Transverse colon (tissue), 4 donors: ENCODE data around the gene PIM2. TPM values are rescaled to one million over a fixed set of nuclear protein-coding genes. Genes with fewer than 3 reads are reported as not detected.

Experiments used
- DNase-seq: peaks from one replicate; pipeline ENCODE4 v3.0.0-alpha.2; 2019
- H3K27ac ChIP-seq, 4 donors: fragments of 200-600 bp; sonication (generic); 2 replicates each; pipeline ENCODE4 v1.5.1; 2016 to 2018; ENCODE audit warnings: inconsistent platforms in 4 of 4
- H3K27me3 ChIP-seq: fragments of 200-600 bp; sonication (generic); 2 replicates; pipeline ENCODE4 v1.5.1; 2017; ENCODE audit warnings: inconsistent platforms
- H3K36me3 ChIP-seq, 4 donors: fragments of 200-600 bp; sonication (generic); 2 replicates each; pipeline ENCODE4 v1.5.1; 2017 to 2019; ENCODE audit warnings: inconsistent platforms in 4 of 4
- H3K4me1 ChIP-seq, 4 donors: fragments of 200-600 bp; sonication (generic); 2 replicates each; pipeline ENCODE4 v1.5.1; 2017 to 2020; ENCODE audit warnings: inconsistent platforms in 4 of 4
- H3K4me3 ChIP-seq, 4 donors: fragments of 200-600 bp; sonication (generic); 1 replicate in 1 of 4; 2 replicates in 3 of 4; pipeline versions ENCODE4 v1.5.1 to v1.6.1; 2017 to 2019; ENCODE audit warnings: inconsistent platforms in 4 of 4
- H3K9me3 ChIP-seq, 2 donors: fragments of 200-600 bp; sonication (generic); 2 replicates each; pipeline ENCODE4 v1.5.1; 2017 to 2019; ENCODE audit warnings: inconsistent platforms in 2 of 2
- EP300 ChIP-seq: sonication (generic); formaldehyde crosslinking; IDR thresholded peaks from one replicate; pipeline ENCODE4 v1.6.1; 2017; ENCODE audit warnings: antibody characterized with exemption, low read depth
- POLR2A ChIP-seq: fragments of 450-650 bp; IDR thresholded peaks from one replicate; pipeline ENCODE4 v1.6.1; 2016; ENCODE audit warnings: antibody characterized with exemption, mild to moderate bottlenecking, moderate library complexity
- POLR2AphosphoS5 ChIP-seq, 3 donors: sonication (generic); formaldehyde crosslinking; IDR thresholded peaks; one replicate each; pipeline ENCODE4 v1.6.1; 2016; ENCODE audit warnings: antibody characterized with exemption in 3 of 3
- WGBS, 2 donors: methylation state at CpG; one replicate each; pipeline ENCODE4 v1.1.5; 2018; ENCODE audit warnings: low coverage in 1 of 2; 5-methylcytosine and 5-hydroxymethylcytosine counted together
- in situ Hi-C, 4 donors: fragments of 200-750 bp; cut with MboI; loops; one replicate each; pipeline versions ENCODE4 v1.15.0 to v1.15.1; 2017; ENCODE audit warnings: low sequenced_read_pairs in 3 of 4, low pct_ligation_motif_present in 1 of 4, low pct_unique_long_range_greater_than_20kb in 1 of 4
- intact Hi-C: fragments of 100-400 bp; cut with DNase I; formaldehyde crosslinking; loops from one replicate; pipeline ENCODE4 v1.15.1; 2023; ENCODE audit warnings: low total_unique reads
- total RNA-seq, 4 donors: library from RNA; depleted of rRNA; stranded (reverse); fragments of >200 nt; gene quantifications; one replicate each; pipeline ENCODE4 v1.1.0, GENCODE V29; 2016
- TF ChIP-seq, protein P1 (sequence below), 5 experiments: fragments of 200-600 bp in 3 of 5; fragments of 450-650 bp in 2 of 5; sonication (generic) in 3 of 5; IDR thresholded peaks; 1 replicate in 2 of 5; 2 replicates in 3 of 5; pipeline ENCODE4 v1.5.1; 2016 to 2017; ENCODE audit warnings: antibody characterized with exemption in 5 of 5, inconsistent platforms in 3 of 5, mild to moderate bottlenecking in 2 of 5, moderate library complexity in 1 of 5

PIM2 gene
- total RNA-seq, 4 donors from 2014 or later: 11.2 to 50.7 (median 20.6) TPM; not detected in 1

DNA sequence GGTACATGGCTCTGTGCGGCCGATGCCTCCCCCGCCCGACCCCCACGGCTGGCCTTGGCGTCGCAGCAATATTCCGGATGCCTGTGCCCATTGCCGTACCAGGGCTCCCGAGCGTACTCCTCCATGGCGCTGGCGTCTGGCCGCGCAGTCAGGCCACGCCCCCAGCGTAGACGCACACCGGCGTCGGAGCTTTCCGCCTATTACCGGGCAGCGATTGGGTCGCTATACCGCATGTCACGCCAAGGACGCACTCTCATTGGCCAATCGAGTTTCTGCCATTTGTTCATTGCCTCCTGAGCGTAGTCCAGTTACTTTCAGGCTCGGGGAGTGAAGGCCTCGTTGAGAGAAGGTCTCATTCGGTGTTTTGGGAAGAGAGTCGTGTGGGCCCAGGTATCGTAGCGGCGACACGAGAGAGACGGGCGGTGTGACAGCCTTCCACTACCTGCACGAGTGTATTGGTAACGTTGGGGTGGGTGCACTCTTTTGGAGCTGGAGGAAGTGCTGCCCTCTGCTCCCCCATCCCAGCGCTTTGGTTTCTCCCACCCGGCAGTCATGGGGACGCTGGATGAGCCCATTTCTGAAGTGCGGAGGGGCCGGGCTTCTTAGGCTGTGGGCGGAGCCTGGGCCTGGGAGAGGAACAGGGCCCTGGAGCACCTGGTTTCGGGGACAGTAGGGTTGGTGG, 21.1 kb downstream of the PIM2 start, which contains the start of the genes PQBP1 and TIMM17B:
PQBP1 (plus strand) TSS at position 306 of the 682 bp plus-strand sequence. CDS start 580 bp downstream, outside the sequence.
TIMM17B (minus strand) TSS at position 144 of the 682 bp plus-strand sequence; CDS start at position 125, 19 bp downstream.
- TF ChIP-seq POLR2A (peak; percentile 80), EP300 (no peak), POLR2AphosphoS5 (IDR thresholded peaks at IDR 0.05) (peak; percentile 84 to 89 (median 89))
- TF ChIP-seq, protein P1, sequence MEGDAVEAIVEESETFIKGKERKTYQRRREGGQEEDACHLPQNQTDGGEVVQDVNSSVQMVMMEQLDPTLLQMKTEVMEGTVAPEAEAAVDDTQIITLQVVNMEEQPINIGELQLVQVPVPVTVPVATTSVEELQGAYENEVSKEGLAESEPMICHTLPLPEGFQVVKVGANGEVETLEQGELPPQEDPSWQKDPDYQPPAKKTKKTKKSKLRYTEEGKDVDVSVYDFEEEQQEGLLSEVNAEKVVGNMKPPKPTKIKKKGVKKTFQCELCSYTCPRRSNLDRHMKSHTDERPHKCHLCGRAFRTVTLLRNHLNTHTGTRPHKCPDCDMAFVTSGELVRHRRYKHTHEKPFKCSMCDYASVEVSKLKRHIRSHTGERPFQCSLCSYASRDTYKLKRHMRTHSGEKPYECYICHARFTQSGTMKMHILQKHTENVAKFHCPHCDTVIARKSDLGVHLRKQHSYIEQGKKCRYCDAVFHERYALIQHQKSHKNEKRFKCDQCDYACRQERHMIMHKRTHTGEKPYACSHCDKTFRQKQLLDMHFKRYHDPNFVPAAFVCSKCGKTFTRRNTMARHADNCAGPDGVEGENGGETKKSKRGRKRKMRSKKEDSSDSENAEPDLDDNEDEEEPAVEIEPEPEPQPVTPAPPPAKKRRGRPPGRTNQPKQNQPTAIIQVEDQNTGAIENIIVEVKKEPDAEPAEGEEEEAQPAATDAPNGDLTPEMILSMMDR (IDR thresholded peaks at IDR 0.05): no peak
- DNase-seq: peak; percentile 91

GRCh38 chrX:48897157-48897624, 21.6 kb downstream of the PIM2 start:
- Histone ChIP-seq H3K4me1 (peaks cover 0 to 23% (median 5%) of the 10 kb centered on the region in 4 donors), H3K4me3 (peak overlapping the region; percentile 56 to 79 (median 68)), H3K9me3 (no peaks in the 10 kb centered on the region), H3K36me3 (no peaks in the 10 kb centered on the region), H3K27ac (peak overlapping the region; percentile 94 to 99 (median 99)), H3K27me3 (no peaks in the 10 kb centered on the region)
- TF ChIP-seq EP300 (no peak), POLR2A (no peak), POLR2AphosphoS5 (IDR thresholded peaks at IDR 0.05) (no peak)
- TF ChIP-seq, protein P1 (IDR thresholded peaks at IDR 0.05): no peak
- in situ Hi-C loops (no loop called here), intact Hi-C loops (no loop called here)
- 55% methylated on average over 38 of the region's 38 CpGs; no CpG with 5 or more reads in 1 of the 2 donors for WGBS, 2 donors
- peak; percentile 85 for DNase-seq

More for the DNA sequence above, 21.1 kb downstream of the PIM2 start, which contains the start of the genes PQBP1 and TIMM17B:
- Histone ChIP-seq H3K27me3 (no peaks in the 10 kb centered on the region), H3K9me3 (no peaks in the 10 kb centered on the region), H3K4me1 (peaks cover 0 to 21% (median 3%) of the 10 kb centered on the region in 4 donors), H3K36me3 (peaks cover 0 to 3% (median 0%) of the 10 kb centered on the region in 4 donors), H3K27ac (peak within 1 kb of the TSS; percentile 94 to 99 (median 99)), H3K4me3 (peak within 1 kb of the TSS; percentile 56 to 79 (median 68))
- in situ Hi-C loops (no loop called here), intact Hi-C loops (no loop called here)
- WGBS, 2 donors: 47% methylated on average over 49 of the region's 49 CpGs; no CpG with 5 or more reads in 1 of the 2 donors

DNA sequence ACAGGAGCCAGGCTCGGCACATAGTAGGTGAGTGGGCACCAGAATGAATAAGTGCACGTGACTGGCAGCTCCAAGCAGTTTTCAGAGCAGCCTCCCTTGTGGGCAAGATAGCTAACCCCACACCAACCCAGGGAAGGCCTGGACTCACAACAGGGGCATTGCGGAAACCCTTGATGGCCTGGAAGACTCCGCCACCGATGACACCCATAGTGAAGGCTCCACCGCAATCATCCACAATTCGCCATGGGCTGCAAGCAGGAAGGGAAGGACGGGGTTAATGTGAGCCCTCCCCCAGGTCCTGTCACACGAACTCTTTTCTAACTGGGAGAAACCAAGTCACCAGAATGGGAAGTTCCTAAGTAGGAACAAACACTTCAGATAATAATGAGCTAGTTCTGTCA, 22.2 kb downstream of the PIM2 start:
- intact Hi-C loops (no loop called here), in situ Hi-C loops (no loop called here)
- peak overlapping the region; percentile 56 to 79 (median 68) for H3K4me3 ChIP-seq

DNA sequence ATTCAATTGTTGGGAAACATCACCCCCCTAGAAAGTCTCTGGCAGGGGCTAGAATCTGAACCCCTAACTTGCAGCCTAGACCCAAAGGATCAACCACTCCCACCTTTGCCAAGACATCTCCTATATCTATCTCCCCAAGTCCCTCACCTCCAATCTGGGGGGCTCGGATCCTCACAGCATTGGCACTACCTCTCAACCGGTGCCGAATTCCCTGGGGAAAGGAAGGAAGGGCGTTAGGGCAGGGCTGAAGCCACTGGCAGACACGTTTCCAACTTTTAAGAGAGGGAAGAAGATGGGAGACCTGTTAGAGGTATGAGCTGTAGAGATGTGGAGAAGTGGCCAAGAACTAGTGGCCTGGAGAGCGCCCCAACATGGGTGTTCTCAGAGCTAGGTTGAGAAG, 23.9 kb downstream of the PIM2 start:
- TF ChIP-seq, protein P1 (IDR thresholded peaks at IDR 0.05): no peak
- TF ChIP-seq POLR2A: no peak
- TF ChIP-seq POLR2AphosphoS5 (IDR thresholded peaks at IDR 0.05): no peak
- TF ChIP-seq EP300: no peak
- Histone ChIP-seq H3K36me3 (no peaks in the 10 kb centered on the region), H3K4me3 (no peak overlapping the region), H3K27me3 (no peaks in the 10 kb centered on the region), H3K27ac (no peak overlapping the region), H3K4me1 (peaks cover 0 to 33% (median 9%) of the 10 kb centered on the region in 4 donors), H3K9me3 (no peaks in the 10 kb centered on the region)
- no peak for DNase-seq
- 78% methylated on average over 6 of the region's 6 CpGs; no CpG with 5 or more reads in 1 of the 2 donors for WGBS, 2 donors
- in situ Hi-C loops: no loop called here
- intact Hi-C loops: no loop called here

More for the DNA sequence above, 22.2 kb downstream of the PIM2 start:
- Histone ChIP-seq H3K9me3 (no peaks in the 10 kb centered on the region), H3K27me3 (no peaks in the 10 kb centered on the region), H3K27ac (peak overlapping the region; percentile 94 to 99 (median 99)), H3K4me1 (peaks cover 0 to 28% (median 9%) of the 10 kb centered on the region in 4 donors), H3K36me3 (no peaks in the 10 kb centered on the region)
- 64% methylated on average over 9 of the region's 9 CpGs; no CpG with 5 or more reads in 1 of the 2 donors for WGBS, 2 donors
- no peak for DNase-seq
- TF ChIP-seq EP300 (no peak), POLR2A (no peak), POLR2AphosphoS5 (IDR thresholded peaks at IDR 0.05) (no peak)
- TF ChIP-seq, protein P1 (IDR thresholded peaks at IDR 0.05): no peak
